Caco-2 (cell line): ENCODE measurements around the gene ADGRV1. TPM values are rescaled to one million over a fixed set of nuclear protein-coding genes. Genes with fewer than 3 reads are reported as not detected.

ENCODE experiments used
- BruUV-seq: library from RNA; stranded (reverse); fragments of 400-500 nt; replicated peaks from 2 replicates; lab custom pipeline; 2021; lab: Mats Ljungman, UMichigan
- CTCF ChIA-PET: fragments of 300-600 bp; sonication (Branson Sonifier 250); formaldehyde crosslinking; loops from one replicate; lab custom pipeline; 2022; ENCODE audit warnings: antibody characterized with exemption; lab: Charles Lee
- POLR2A ChIA-PET: fragments of 300-600 bp; sonication (Branson Sonifier 250); formaldehyde crosslinking; loops from one replicate; lab custom pipeline; 2022; ENCODE audit warnings: antibody characterized with exemption; lab: Charles Lee
- DNase-seq, 2 experiments: peaks; one replicate each; pipeline versions ENCODE4 v3.0.0 to v3.0.0-alpha.2; 2020 to 2022
- H3K27me3 ChIP-seq: replicated peaks from 2 replicates; pipeline ENCODE4 v1.6.0; 2011; ENCODE audit warnings: low read length; ENCODE audit not compliant: control insufficient read depth, insufficient read depth
- H3K36me3 ChIP-seq: 2 replicates; pipeline ENCODE4 v1.5.1; 2011; ENCODE audit warnings: low read length; ENCODE audit not compliant: control insufficient read depth, insufficient read depth
- H3K4me1 ChIP-seq: fragments of 250-450 bp; sonication (Bioruptor Pico); 2 replicates; pipeline ENCODE4 v1.5.1; 2020; ENCODE audit warnings: mild to moderate bottlenecking
- H3K4me3 ChIP-seq: 2 replicates; pipeline ENCODE4 v1.5.1; 2011; ENCODE audit warnings: low read depth, mild to moderate bottlenecking, control low read depth, low read length
- H3K9me3 ChIP-seq: fragments of 250-450 bp; sonication (Bioruptor Pico); 2 replicates; pipeline ENCODE4 v1.5.1; 2020; ENCODE audit warnings: mild to moderate bottlenecking, moderate library complexity
- H3K27ac Mint-ChIP-seq: one replicate; pipeline ENCODE4 v1.8.0; 2022; ENCODE audit warnings: mixed read lengths; ENCODE audit not compliant: unreplicated experiment
- H3K27me3 Mint-ChIP-seq: one replicate; pipeline ENCODE4 v1.8.0; 2022; ENCODE audit warnings: mixed read lengths; ENCODE audit not compliant: insufficient read depth, unreplicated experiment
- H3K36me3 Mint-ChIP-seq: one replicate; pipeline ENCODE4 v1.8.0; 2022; ENCODE audit warnings: mild to moderate bottlenecking, mixed read lengths; ENCODE audit not compliant: insufficient read depth, unreplicated experiment
- H3K4me1 Mint-ChIP-seq: one replicate; pipeline ENCODE4 v1.8.0; 2022; ENCODE audit warnings: low read depth, mixed read lengths; ENCODE audit not compliant: unreplicated experiment
- H3K4me3 Mint-ChIP-seq: one replicate; pipeline ENCODE4 v1.8.0; 2022; ENCODE audit warnings: mild to moderate bottlenecking, moderate library complexity, mixed read lengths; ENCODE audit not compliant: unreplicated experiment
- H3K9me3 Mint-ChIP-seq: one replicate; pipeline ENCODE4 v1.8.0; 2022; ENCODE audit warnings: mixed read lengths; ENCODE audit not compliant: unreplicated experiment
- intact Hi-C: fragments of 100-400 bp; cut with micrococcal nuclease; formaldehyde crosslinking; loops from one replicate; pipeline ENCODE4 v1.10.0; 2022; ENCODE audit not compliant: unreplicated experiment
- total RNA-seq: library from RNA; stranded (reverse); gene quantifications from 2 replicates; pipeline ENCODE4 v1.2.3, GENCODE V29; 2022
- TF ChIP-seq, protein P1 (sequence below), 2 experiments: fragments of 200-600 bp in 1 of 2; IDR thresholded peaks; 1 replicate in 1 of 2; 2 replicates in 1 of 2; pipeline versions ENCODE4 v1.5.1 to v1.8.0; 2011 to 2022; ENCODE audit warnings: antibody characterized with exemption in 1 of 2, control low read depth in 1 of 2, inconsistent platforms in 1 of 2, low read depth in 1 of 2, low read length in 1 of 2, mild to moderate bottlenecking in 1 of 2, moderate library complexity in 1 of 2; ENCODE audit not compliant: insufficient read depth in 1 of 2, severe bottlenecking in 1 of 2, unreplicated experiment in 1 of 2

ADGRV1 gene
- total RNA-seq, 1 experiment from 2014 or later, result 23.2 TPM

DNA sequence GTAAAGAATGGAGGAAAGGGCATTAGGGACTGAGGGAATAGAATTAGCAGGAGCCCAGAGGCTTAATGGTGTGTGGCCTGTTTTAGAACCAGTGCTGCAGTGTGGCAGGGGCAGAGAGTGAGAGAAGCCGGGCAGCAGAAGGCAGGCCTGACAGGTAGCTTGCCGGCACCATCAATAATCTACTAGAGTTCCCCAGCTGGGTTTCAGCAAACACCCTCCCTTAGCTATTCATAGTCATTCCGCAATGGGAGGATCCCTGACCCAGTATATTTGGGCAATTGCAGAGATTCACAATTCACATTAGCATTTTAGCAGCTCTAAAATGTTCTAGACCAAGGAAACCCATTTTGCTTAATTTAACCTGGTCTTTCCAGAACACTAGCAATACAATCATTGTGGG, 596.7 kb downstream of the ADGRV1 start:
- DNase-seq, result no peak
- no peak overlapping the region for H3K4me3 ChIP-seq
- intact Hi-C loops, result no loop called here
- no peaks in the 10 kb centered on the region for H3K36me3 ChIP-seq
- H3K4me3 Mint-ChIP-seq, result no peak overlapping the region
- no peaks in the 10 kb centered on the region for H3K27me3 ChIP-seq
- H3K27me3 Mint-ChIP-seq, result no peaks in the 10 kb centered on the region
- H3K36me3 Mint-ChIP-seq, result no peaks in the 10 kb centered on the region
- TF ChIP-seq, protein P1, sequence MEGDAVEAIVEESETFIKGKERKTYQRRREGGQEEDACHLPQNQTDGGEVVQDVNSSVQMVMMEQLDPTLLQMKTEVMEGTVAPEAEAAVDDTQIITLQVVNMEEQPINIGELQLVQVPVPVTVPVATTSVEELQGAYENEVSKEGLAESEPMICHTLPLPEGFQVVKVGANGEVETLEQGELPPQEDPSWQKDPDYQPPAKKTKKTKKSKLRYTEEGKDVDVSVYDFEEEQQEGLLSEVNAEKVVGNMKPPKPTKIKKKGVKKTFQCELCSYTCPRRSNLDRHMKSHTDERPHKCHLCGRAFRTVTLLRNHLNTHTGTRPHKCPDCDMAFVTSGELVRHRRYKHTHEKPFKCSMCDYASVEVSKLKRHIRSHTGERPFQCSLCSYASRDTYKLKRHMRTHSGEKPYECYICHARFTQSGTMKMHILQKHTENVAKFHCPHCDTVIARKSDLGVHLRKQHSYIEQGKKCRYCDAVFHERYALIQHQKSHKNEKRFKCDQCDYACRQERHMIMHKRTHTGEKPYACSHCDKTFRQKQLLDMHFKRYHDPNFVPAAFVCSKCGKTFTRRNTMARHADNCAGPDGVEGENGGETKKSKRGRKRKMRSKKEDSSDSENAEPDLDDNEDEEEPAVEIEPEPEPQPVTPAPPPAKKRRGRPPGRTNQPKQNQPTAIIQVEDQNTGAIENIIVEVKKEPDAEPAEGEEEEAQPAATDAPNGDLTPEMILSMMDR (IDR thresholded peaks at IDR 0.05; ENCODE audit: insufficient read depth in 1 of 2, low read depth in 1 of 2, low read length in 1 of 2, severe bottlenecking in 1 of 2, unreplicated experiment in 1 of 2), result no peak
- BruUV-seq, result no TSS peak
- no peaks in the 10 kb centered on the region for H3K9me3 ChIP-seq
- ChIA-PET CTCF (interaction anchor here (0.6 kb wide), 1 partner anchor 684 kb away, joined by 6 read pairs; no protein-coding TSS in a partner anchor), POLR2A (no interaction called here)
- no peaks in the 10 kb centered on the region for H3K4me1 ChIP-seq
- peaks cover 3% of the 10 kb centered on the region for H3K9me3 Mint-ChIP-seq
- peaks cover 7% of the 10 kb centered on the region for H3K4me1 Mint-ChIP-seq
- no peak overlapping the region for H3K27ac Mint-ChIP-seq

DNA sequence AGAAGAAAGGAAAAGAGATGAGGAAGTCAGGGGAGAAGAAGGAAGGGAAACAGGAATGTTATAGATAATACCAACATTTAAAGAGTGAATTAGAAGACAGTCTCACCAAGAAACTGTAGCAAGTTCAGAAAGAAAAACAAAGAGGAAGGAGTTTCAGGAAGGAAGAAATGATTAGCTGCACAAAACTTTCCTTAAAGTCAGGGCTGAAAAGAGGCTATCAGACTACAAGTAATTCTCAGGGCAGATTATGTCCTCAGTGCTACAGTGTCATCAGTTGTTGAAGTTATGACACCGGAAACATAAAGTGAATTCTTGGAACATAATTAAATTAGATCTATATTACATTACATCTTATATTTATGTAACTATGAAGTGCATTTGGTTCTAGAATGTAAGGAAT, 597.6 kb downstream of the ADGRV1 start:
- Mint-ChIP-seq H3K4me3 (no peak overlapping the region), H3K4me1 (peaks cover under 1% of the 10 kb centered on the region), H3K9me3 (no peaks in the 10 kb centered on the region), H3K36me3 (no peaks in the 10 kb centered on the region), H3K27me3 (no peaks in the 10 kb centered on the region), H3K27ac (no peak overlapping the region)
- DNase-seq, result no peak
- Histone ChIP-seq H3K4me3 (no peak overlapping the region), H3K9me3 (no peaks in the 10 kb centered on the region), H3K4me1 (no peaks in the 10 kb centered on the region), H3K36me3 (no peaks in the 10 kb centered on the region), H3K27me3 (no peaks in the 10 kb centered on the region)
- ChIA-PET POLR2A (no interaction called here), CTCF (no interaction called here)
- no TSS peak for BruUV-seq
- TF ChIP-seq, protein P1 (IDR thresholded peaks at IDR 0.05; ENCODE audit: insufficient read depth in 1 of 2, low read depth in 1 of 2, low read length in 1 of 2, severe bottlenecking in 1 of 2, unreplicated experiment in 1 of 2), result no peak
- intact Hi-C loops, result no loop called here

DNA sequence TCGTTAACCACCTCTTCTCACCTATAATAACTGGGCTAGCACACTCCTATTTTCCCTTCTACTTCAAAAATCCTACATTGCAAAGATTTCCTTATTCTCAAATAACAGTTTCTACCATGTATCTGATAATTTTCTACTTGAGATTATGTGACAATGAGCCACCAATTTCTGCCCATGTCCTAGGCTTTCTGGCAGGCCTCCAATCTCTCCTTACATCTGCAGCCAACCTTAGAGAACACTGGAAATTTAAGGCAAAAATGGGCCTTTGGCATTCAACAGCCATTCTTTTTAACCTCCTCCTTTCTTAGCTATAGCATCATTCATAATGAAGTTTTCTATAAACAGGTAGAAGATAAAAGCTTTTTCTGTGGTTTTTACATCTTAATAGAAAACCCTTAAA, 599.4 kb downstream of the ADGRV1 start:
- H3K27me3 ChIP-seq, result no peaks in the 10 kb centered on the region
- POLR2A ChIA-PET, result no interaction called here
- H3K4me3 ChIP-seq, result no peak overlapping the region
- H3K9me3 ChIP-seq, result no peaks in the 10 kb centered on the region
- intact Hi-C loops, result no loop called here
- BruUV-seq, result no TSS peak
- CTCF ChIA-PET, result no interaction called here
- TF ChIP-seq, protein P1 (IDR thresholded peaks at IDR 0.05; ENCODE audit: insufficient read depth in 1 of 2, low read depth in 1 of 2, low read length in 1 of 2, severe bottlenecking in 1 of 2, unreplicated experiment in 1 of 2), result no peak
- H3K27ac Mint-ChIP-seq, result no peak overlapping the region
- H3K4me1 Mint-ChIP-seq, result peaks cover 18% of the 10 kb centered on the region
- H3K4me3 Mint-ChIP-seq, result no peak overlapping the region
- peaks cover 9% of the 10 kb centered on the region for H3K36me3 Mint-ChIP-seq
- no peaks in the 10 kb centered on the region for H3K36me3 ChIP-seq
- no peaks in the 10 kb centered on the region for H3K9me3 Mint-ChIP-seq
- DNase-seq, result no peak
- H3K4me1 ChIP-seq, result peaks cover 15% of the 10 kb centered on the region
- no peaks in the 10 kb centered on the region for H3K27me3 Mint-ChIP-seq
